Stimulated activated CD4-positive, alpha-beta T cell treated with anti-CD3 and anti-CD28 coated beads, Interleukin-4, amount 100 ng/mL, for 1 hour (primary cell): ENCODE measurements around the gene GMPR.
"Not testable (repeated sequence)": the region's sequence is repeated elsewhere in the genome, so short reads cannot be mapped to it uniquely, and the experiment has no call there.

Experiments
- DNase-seq: peaks from one replicate; pipeline ENCODE4 v3.0.0-alpha.2; 2020

GMPR gene

DNA sequence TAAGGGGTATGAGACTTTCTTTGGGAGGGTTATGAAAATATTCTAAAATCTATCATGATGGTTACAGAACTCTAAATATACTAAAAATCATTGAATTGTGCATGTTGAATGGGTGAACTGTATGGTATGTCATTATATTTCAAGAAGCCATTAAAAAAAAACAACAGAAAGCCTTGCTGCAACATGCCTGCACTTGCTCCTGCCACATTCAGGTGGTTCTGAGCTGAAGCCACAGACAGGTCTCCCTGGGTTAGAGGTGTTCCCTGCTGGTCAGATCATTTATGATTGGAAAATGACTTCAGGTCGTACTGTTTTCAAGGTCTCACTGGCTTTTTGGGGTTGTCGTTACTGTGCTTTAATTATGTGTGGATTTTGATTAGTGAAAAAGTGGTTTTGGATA, 13.3 kb downstream of the GMPR start:
- DNase-seq, result no peak

DNA sequence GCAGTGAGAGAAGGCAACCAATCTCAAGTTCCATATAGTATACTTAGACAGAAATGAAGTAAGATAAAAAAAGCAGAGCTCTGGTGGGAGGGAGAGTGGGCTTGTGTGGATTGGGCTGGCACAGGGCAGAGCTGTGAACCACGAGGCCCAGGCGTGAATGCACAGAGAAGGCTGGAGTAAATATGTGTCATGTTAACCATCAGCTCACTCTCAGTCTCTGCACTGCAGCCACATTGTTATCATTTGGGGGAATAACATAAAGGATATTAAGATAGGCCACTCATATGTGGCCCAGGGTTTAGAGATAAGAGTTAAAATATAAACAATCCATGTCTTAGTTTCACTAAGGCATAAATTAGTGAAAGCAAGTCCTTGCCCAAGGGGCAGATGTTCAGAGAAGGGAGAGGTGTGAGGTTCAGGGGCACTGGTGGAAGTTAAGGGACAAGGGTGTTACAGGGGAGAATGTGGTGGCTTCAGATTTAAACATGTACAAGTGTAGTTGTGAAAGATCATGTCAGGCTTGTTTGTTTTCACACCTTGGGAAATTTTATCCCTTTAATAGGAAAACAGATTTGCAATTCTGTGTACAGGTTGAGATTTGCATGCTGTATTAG, 14.4 kb downstream of the GMPR start:
- DNase-seq, result no peak

DNA sequence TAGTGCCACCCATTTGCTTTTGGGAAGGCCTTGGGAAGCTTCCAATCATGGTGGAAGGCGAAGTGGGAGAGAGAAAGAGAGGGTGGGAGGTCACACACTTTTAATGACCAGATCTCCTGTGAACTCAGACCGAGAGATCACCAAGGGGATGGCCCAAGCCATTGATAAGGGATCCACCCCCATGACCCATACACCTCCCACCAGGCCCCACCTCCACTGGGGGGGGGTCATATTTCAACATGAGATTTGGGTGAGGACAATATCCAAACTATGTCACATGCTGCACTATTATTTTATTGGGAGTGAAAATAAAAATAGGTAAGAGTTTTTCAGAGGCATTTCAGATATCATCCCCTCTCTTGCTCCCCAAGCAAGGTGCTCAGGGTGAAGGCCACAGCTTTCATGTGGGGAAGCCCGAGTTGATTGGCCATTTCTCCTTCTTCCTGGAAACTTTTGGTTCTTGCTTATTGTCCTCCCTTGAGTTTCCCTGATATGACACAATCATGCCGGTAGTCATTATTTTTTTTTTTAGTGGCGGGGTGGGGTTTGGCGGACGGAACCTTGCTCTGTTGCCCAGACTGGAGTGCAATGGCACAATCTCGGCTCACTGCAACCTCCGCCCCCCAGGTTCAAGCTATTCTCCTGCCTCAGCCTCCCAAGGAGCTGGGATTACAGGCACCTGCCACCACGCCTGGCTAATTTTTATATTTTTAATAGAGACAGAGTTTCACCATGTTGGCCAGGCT, 15.2 kb downstream of the GMPR start:
- DNase-seq, result no peak

DNA sequence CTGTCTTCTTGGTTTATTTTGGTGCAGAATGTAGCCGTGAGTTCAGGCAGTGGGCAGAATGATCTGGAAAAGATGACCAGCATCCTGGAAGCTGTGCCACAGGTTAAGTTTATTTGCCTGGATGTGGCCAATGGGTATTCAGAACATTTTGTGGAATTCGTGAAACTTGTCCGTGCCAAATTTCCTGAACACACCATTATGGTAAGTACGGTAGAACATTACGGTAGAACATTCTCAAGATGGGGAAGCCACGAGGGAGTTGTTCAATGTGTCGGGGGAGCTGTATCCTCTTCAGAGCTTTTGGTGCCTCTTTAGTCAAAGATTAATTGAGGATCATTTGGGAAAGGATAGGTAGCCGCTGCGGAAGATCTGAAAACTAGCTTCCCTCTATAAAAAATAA, 16.1 kb downstream of the GMPR start:
- no peak for DNase-seq

DNA sequence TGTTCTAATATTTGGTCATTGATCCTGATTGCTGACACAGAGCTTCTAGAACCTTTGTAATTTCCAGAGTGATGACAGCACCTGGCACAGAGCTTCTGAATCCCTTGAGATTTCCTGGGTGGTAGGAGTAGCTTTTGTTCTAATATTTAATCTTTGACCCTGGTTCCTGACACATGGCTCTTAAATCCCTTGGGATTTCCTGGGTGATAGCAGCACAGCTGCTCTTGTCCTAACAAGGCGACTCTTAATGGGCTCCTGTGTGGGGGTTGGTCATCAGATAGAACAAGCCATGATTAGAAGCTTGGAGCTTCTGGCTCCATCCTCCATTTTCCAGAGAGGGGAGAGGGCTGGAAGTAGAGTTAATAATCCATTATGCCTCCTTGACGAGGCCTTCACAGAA, 18.4 kb downstream of the GMPR start:
- DNase-seq, result no peak

DNA sequence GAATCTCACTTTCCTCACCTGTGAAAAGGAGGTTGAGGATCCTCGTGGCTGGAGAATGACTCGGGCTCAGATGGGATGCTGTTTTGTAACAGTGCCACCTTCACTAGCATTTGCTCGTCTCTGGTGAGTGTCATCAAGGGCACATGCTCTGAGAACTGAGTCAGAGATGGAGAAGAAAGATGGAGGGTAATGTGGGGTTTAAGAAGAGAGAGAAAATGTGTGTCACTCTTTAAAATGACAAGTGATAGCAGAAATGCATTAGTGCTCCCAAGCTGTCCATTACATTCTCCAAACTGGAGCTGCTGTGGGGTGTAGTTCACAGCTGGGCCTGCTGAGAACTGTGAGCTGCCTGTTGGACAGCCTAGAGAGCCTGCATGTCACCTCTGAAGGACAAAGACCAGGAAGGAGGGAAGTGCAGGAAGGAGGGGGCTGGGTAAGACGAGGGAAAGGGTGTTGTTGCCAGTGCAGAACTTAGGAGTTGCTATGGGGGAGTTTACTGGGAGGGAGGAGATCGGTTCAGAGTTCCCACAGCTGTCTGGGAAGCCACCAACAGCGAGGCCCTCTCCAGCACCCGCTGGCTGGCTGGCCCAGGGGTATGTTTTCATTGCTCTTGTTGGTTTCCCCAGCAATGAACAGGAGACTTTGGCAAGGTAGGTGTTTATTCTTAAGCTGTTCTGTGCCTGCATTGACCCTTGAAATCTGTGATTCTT, 19.8 kb downstream of the GMPR start:
- no peak for DNase-seq

DNA sequence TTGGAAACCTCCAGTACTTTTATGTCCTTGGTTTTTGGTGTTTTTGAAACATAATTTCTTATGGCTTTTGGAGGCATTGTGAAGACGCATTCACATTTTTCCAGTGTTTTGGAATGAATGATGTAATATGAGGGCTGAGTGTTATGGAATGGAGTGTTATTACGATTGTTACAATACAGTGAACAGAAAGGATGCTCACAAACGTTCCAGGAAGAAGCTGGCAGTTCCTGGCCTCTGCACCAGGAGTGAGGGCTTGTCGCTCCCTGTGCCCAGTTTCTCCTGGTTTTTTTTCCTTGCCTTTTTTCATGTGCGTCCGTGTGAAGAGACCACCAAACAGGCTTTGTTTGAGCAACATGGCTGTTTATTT, 20.3 kb downstream of the GMPR start:
- DNase-seq, result no peak

DNA sequence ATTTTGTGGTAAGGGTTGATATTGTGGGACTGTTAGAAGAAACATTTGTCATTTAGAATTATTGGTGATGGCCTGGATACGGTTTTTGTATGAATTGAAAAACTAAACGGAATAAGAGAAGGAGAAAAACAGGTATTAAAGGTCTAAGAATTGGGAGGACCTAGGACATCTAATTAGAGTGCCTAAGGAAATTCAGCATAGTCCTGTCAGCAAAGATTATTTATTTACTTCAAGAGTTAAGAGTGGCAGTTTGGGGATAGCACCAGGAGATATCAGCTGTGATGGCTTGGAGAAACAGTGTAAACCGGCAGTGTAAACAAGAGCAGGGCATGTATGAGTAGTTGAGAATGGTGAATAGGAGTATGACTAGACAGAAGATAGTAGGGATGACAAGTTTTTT, 21.2 kb downstream of the GMPR start:
- DNase-seq, result not testable (repeated sequence)

DNA sequence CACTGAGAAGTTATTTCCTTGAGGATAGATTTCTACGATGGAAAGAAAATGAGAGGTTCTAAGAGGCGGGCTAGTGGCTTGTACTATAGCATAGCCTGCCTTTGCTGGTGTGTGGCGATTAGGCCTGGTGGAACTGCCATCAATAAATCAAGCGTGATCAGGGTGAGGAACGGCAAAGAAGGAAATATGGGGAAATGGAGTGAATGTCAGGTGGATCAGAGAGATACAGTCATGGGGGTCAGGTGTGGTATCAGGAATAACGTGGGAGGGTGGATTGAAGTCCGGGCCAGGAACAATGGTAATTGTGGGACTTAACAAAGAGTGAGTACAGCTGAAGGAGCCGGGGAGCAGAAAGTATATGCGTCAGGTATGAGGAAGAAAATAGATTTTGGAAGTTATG, 22.2 kb downstream of the GMPR start:
- DNase-seq, result not testable (repeated sequence)

DNA sequence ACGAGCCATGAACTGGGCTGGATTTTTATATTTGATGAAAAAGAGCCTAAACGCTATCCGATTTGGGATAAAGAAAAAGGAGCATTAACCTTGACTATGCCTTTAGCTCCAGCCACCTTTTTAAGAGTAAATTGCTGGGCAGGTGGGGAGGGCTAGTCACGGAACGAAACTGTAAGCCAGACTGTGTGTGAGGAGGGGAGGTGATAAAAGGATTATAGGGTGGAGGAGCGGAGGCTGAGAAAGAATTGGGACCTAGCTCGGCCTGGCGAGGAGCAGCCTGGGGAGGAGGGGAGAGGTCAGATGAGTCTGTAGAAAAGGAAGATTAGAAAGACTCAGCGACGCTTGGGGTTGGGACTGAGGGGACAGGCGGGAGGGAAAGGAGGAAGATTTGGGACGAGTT, 24.4 kb downstream of the GMPR start:
- DNase-seq, result not testable (repeated sequence)

DNA sequence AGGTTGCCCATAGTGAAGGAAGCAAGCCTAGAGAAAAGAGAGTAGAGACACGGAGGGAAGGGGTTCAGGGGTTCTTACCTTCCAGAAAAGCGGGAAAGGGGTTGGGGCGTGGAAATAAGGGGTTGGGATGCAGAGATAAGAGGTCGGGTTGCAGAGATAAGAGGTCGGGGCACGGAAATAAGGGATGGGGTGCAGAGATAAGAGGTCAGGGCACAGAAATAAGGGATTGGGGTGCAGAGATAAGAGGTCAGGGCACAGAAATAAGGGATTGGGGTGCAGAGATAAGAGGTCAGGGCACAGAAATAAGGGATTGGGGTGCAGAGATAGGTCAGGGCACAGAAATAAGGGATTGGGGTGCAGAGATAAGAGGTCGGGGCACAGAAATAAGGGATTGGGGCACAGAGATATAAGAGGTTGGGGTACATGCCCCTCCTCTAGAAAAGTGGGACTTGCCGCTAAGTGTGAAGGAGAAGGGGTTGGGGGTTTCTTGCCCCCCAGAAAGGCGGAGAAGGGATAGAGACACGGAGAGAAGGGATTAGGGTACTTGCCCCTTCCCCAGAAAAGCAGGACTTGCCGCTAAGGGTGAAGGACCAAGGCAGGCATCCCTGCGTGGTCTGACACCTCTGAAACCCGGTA, 25.2 kb downstream of the GMPR start:
- not testable (repeated sequence) for DNase-seq

DNA sequence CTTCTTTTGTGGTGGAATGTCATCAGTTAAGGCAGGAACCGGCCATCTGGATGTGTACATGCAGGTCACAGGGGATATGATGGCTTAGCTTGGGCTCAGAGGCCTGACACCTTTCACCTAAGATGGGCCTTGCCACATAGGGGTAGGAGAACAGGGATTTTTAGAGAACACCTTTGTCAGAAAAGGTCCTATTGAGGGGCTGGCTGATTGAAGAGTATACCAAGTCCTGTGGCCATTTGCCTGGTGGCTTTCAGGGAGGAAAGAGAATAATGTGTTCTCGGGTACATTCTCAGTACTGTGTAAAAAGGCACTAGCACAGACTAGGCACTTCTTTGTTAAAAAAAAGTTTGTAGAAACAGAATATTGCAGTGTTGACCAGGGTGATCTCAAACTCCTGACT, 26.4 kb downstream of the GMPR start:
- no peak for DNase-seq

DNA sequence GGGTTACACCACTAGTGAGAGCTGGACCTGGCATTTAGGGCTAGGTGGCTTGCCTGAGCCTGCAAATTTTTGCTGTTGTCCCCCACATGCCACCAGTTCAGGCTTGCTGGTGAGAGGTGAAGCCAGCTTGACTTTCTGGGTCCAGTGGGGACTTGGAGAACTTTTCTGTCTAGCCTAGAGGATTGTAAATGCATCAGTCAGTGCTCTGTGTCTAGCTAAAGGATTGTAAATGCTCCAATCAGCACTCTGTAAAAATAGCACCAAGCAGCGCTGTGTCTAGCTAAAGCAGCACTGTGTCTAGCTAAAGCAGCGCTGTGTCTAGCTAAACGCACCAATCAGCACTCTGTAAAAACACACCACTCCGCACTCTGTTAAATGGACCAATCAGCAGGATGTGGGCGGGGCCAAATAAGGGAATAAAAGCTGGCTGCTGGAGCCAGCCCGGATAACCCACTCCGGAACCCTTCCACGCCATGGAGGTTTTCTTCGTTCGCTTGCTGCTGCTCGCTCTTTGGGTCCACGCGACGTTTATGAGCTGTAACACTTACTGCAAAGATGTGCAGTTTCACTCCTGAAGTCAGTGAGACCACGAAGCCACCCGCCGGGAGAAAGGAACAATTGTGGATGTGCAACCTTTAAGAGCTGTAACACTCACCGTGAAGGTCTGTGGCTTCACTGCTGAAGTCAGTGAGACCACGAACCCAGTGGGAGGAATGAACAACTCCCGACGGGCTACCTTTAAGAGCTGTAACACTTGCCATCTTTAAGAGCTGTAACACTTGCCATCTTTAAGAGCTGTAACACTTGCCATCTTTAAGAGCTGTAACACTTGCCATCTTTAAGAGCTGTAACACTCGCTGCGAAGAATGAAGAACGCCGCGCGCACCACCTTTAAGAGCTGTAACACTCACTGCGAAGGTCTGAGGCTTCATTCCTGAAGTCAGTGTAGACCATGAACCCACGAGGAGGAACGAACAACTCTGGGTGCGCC, 27.3 kb downstream of the GMPR start:
- DNase-seq, result no peak

DNA sequence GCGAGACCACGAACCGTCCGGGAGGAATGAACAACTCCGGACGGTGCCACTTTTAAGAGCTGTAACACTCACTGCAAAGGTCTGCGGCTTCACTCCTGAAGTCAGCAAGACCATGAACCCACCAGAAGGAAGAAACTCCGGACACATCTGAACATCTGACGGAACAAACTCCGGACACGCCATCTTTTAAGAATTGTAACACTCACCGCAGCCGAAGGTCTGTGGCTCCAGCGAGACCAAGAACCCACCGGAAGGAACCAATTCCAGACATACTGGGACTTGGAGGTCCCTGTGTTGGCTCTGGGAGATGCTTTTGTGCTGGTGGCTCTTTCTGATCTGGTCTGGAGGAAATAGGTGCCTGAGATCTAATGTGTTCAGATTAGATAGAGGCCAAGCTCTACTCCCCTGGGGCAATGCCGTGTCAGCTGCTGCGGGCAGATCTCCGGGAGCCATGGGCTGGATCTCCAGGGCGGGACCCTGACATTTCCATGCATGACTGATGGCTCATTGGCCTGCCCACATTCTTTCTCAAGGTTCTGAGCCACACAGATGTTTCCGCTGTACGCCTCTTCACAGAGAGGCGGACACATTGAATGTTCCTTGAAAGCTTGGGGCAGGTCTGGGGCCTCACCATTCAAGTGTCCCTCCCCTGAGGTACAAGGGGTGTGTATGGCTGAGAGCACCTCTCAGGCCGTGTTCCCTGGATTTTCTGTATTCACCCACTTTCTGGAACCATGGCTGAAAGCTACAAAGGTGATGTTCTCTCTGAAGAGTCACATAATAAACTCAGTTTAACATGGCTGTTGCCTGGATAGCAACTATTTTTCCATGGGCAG, 29.3 kb downstream of the GMPR start:
- no peak for DNase-seq

DNA sequence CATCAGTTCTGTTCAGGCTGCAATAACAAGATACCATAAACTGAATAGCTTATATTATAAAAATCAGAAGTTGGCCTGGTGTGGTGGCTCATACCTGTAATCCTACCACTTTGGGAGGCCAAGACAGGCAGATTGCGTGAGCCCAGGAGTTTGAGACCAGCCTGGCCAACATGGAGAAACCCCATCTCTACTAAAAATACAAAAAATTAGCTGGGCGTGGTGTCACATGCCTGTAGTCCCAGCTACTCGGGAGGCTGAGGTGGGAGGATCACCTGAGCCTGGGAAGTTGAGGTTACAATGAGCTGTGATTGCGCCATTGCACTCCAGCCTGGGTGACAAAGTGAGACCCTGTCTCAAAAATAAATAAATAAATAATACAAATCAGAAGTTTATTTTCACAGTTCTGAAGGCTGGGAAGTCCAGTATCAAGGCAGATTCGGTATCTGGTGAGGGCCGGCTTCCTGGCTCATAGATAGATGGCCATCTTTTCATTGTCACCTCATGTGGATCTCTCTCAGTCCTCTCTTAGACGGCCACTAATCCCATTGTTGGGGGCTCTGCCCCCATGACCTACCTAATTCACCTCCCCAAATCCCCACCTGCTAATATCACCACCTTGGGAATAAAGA, 31.2 kb downstream of the GMPR start:
- DNase-seq, result not testable (repeated sequence)

DNA sequence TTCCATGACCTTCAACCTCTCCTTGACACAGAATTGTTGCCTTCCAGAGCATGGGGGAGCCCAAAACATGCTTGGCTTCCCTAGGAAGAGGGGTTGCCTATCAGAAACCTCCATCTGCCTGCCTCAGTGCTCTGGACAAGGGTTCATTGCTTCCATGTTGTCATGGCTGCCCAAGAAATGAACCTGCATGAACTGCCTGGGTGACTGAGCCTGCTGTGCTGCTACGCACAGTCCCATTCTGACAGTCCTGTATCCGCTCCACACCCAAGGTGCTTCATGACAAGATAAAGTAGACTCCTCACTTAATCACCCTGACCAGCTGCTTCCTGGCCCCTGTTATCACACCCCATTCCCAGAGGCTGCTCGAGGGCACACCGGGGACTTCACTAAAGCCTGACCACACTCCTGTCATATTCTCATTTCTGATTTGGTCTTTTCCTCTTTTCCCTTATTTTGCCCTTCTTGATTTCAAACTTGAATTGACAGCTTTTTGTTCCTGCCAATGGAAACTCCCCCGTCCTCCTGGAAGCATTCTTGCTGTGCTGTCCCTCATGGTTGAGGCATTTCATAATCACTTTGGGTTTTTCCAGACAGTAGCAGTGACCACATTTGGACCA, 31.9 kb downstream of the GMPR start:
- DNase-seq, result no peak

DNA sequence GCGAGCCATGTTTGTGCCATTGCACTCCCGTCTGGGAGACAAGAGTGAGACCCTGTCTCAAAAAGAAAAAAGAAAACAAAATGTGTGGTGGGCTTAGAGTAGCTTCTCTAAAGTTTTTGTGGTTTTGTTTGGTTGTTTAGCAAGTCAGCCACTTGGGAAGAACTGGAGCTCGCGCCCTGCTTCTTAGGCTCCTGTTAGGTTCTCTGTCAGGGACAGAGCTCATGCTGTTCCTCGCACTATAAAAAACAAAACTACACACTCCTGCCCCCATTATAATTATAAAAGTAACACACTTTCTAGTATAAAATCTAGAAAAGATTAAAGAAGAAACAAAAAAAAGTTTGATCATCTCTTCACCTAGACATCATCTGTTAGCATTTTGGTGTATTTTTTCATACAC, 33.0 kb downstream of the GMPR start:
- DNase-seq, result no peak

DNA sequence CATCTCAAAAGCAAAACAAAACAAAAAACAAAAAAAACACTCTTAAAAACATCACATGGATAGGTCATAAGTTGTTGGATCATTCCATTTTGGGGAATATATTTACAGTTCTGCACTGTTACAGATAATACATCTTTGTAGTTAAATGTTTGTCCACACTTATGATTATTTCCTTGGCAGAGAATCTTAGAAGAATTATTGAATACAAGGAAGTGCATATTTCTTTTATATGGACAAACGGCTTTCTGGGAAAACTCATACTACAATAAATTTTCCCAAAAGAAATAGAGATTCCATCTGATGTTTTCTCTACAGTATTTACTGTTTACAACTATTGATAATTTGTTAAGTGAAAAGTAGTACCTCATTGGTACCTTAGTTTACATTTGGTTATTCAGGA, 33.8 kb downstream of the GMPR start:
- DNase-seq, result no peak

DNA sequence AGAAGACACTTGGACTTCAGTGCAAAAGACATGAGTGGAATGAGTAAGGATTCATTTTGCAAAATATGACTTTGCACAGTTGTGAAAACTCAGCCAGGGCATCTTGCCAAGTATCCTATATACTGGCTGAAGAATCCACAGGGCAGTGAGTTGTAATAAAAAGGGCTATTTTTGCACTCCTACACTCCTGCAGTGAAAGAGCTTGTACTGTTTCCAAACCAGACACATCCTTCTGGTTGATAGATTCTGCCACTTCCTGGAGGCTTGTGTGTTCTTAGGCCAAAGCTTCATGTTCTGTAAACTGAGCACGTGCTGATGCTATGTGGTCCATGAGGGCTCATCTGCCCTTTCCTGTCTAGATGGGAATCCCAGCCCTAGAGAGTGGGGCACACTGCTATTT, 34.9 kb downstream of the GMPR start:
- no peak for DNase-seq

DNA sequence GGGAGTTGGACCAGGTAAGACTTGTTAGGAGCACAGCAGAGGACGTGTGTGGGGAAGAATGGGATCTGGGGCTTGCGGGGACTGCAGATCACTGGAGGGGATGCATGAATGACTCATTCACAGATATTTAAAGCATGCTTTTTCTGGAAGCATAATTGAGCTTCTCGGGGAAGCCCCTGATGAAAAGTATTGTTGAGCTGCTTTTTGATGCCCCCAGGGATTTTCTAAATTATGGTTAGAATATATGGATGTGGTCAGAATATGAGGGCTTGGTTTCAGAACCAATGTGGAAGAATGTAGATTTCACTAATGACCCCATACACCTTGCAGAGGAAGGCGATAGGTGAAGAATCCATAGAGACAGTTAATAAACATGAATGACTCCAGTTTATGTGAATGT, 36.1 kb downstream of the GMPR start:
- no peak for DNase-seq
